HG03571 (cell line): ENCODE results near the gene ZXDB.
"Not testable (repeated sequence)": the region's sequence is repeated elsewhere in the genome, so short reads cannot be mapped to it uniquely, and the experiment has no call there.

Experiments used
- ATAC-seq: cut with Tn5 transposase; IDR thresholded peaks from one replicate; pipeline ENCODE4 v1.9.1; 2021; ENCODE audit not compliant: unreplicated experiment

ZXDB gene

GRCh38 chrX:57591284-57592159 is at the start of gene ZXDB:
ZXDB (plus strand) TSS chrX:57592011; CDS start chrX:57592049, 38 bp downstream.
- ATAC-seq = peak; percentile 55

- no peak for ATAC-seq
Observed at GRCh38 chrX:57565198-57565597, 26.6 kb upstream of the ZXDB start.

- ATAC-seq = no peak
Observed at GRCh38 chrX:57573754-57574153, 18.1 kb upstream of the ZXDB start.

- ATAC-seq = not testable (repeated sequence)
Observed at GRCh38 chrX:57582948-57583347, 8.9 kb upstream of the ZXDB start.

- ATAC-seq = no peak
Observed at GRCh38 chrX:57583477-57583876, 8.3 kb upstream of the ZXDB start.

GRCh38 chrX:57586360-57586759 is 5.5 kb upstream of the ZXDB start:
- ATAC-seq = no peak

- no peak for ATAC-seq
Observed at GRCh38 chrX:57587062-57587461, 4.7 kb upstream of the ZXDB start.

GRCh38 chrX:57587607-57588006 is 4.2 kb upstream of the ZXDB start:
- peak; percentile 40 for ATAC-seq

GRCh38 chrX:57592160-57592893 is 516 bp downstream of the ZXDB start:
- ATAC-seq = peak; percentile 75

GRCh38 chrX:57592894-57593215 is 1.0 kb downstream of the ZXDB start:
- ATAC-seq = peak; percentile 33

GRCh38 chrX:57595381-57595811 is 3.6 kb downstream of the ZXDB start:
- no peak for ATAC-seq

GRCh38 chrX:57596109-57596508 is 4.3 kb downstream of the ZXDB start:
- no peak for ATAC-seq

GRCh38 chrX:57596516-57596915 is 4.7 kb downstream of the ZXDB start:
- no peak for ATAC-seq

- ATAC-seq = no peak
Observed at GRCh38 chrX:57607295-57608187, 15.7 kb downstream of the ZXDB start.

GRCh38 chrX:57613351-57613750 is 21.5 kb downstream of the ZXDB start:
- not testable (repeated sequence) for ATAC-seq

- ATAC-seq = not testable (repeated sequence)
Observed at GRCh38 chrX:57629438-57629837, 37.6 kb downstream of the ZXDB start.

GRCh38 chrX:57640674-57641016 is 48.8 kb downstream of the ZXDB start:
- ATAC-seq = no peak

- ATAC-seq = no peak
Observed at GRCh38 chrX:57641338-57641737, 49.5 kb downstream of the ZXDB start.

GRCh38 chrX:57643698-57644097 is 51.9 kb downstream of the ZXDB start:
- ATAC-seq = no peak

GRCh38 chrX:57647020-57647419 is 55.2 kb downstream of the ZXDB start:
- ATAC-seq = no peak
